Measurements from ENCODE around the gene PLD3. TPM values are rescaled to one million over a fixed set of nuclear protein-coding genes. Genes with fewer than 3 reads are reported as not detected.

PLD3 gene
- total and polyA plus RNA-seq, 5 experiments from 2014 or later: 46.5 to 98.6 (median 87.5) TPM

- Mint-ChIP-seq H3K4me1 (peaks cover 17 to 36% (median 28%) of the 10 kb centered on the region in 4 donors), H3K4me3 (no peak overlapping the region), H3K36me3 (peaks cover 0 to 21% (median 4%) of the 10 kb centered on the region in 3 donors), H3K9me3 (no peaks in the 10 kb centered on the region), H3K27me3 (no peaks in the 10 kb centered on the region), H3K27ac (peak overlapping the region in 2 of 10 donors; percentile 80 to 84)
- ATAC-seq: no peak
- no peak for DNase-seq
- POLR2A ChIA-PET: no interaction called here
These were observed 8.4 kb downstream of the PLD3 start for GRCh38 chr19:40356681-40357595.

GRCh38 chr19:40357640-40358039 lies 9.1 kb downstream of the PLD3 start:
- Mint-ChIP-seq H3K27me3 (no peaks in the 10 kb centered on the region), H3K4me1 (peaks cover 19 to 42% (median 29%) of the 10 kb centered on the region in 4 donors), H3K9me3 (no peaks in the 10 kb centered on the region), H3K27ac (peak overlapping the region in 1 of 10 donors; percentile 29), H3K4me3 (no peak overlapping the region), H3K36me3 (peaks cover 0 to 23% (median 4%) of the 10 kb centered on the region in 3 donors)
- POLR2A ChIA-PET: no interaction called here
- DNase-seq (no peak), ATAC-seq (no peak)

GRCh38 chr19:40358773-40359172 lies 10.3 kb downstream of the PLD3 start:
- POLR2A ChIA-PET: no interaction called here
- peaks cover 22 to 52% (median 36%) of the 10 kb centered on the region in 4 donors for H3K4me1 Mint-ChIP-seq

GRCh38 chr19:40360020-40360707 lies 11.7 kb downstream of the PLD3 start:
- H3K27me3 Mint-ChIP-seq: no peaks in the 10 kb centered on the region
- H3K4me1 Mint-ChIP-seq: peaks cover 22 to 58% (median 41%) of the 10 kb centered on the region in 4 donors
- H3K36me3 Mint-ChIP-seq: peaks cover 0 to 25% (median 4%) of the 10 kb centered on the region in 3 donors
- peak overlapping the region in 3 of 10 donors; percentile 15 to 78 (median 16) for H3K27ac Mint-ChIP-seq
- POLR2A ChIA-PET: no interaction called here
- H3K9me3 Mint-ChIP-seq: no peaks in the 10 kb centered on the region
- no peak overlapping the region for H3K4me3 Mint-ChIP-seq
- no peak for DNase-seq
- ATAC-seq: no peak

More at GRCh38 chr19:40358773-40359172, 10.3 kb downstream of the PLD3 start:
- H3K27ac Mint-ChIP-seq: no peak overlapping the region
- no peaks in the 10 kb centered on the region for H3K9me3 Mint-ChIP-seq
- DNase-seq (peak in 1 of 10 donors; percentile 14), ATAC-seq (no peak)
- no peaks in the 10 kb centered on the region for H3K27me3 Mint-ChIP-seq
- H3K4me3 Mint-ChIP-seq: peak overlapping the region in 1 of 10 donors; percentile 28
- H3K36me3 Mint-ChIP-seq: peaks cover 0 to 27% (median 4%) of the 10 kb centered on the region in 3 donors

- DNase-seq (no peak), ATAC-seq (no peak)
- H3K36me3 Mint-ChIP-seq: peaks cover 0 to 26% (median 4%) of the 10 kb centered on the region in 3 donors
- POLR2A ChIA-PET: no interaction called here
- no peak overlapping the region for H3K4me3 Mint-ChIP-seq
- H3K27me3 Mint-ChIP-seq: no peaks in the 10 kb centered on the region
- H3K9me3 Mint-ChIP-seq: no peaks in the 10 kb centered on the region
- peaks cover 22 to 60% (median 42%) of the 10 kb centered on the region in 4 donors for H3K4me1 Mint-ChIP-seq
- peak overlapping the region in 1 of 10 donors; percentile 16 for H3K27ac Mint-ChIP-seq
These were observed 12.3 kb downstream of the PLD3 start for GRCh38 chr19:40360708-40361241.

- no peak overlapping the region for H3K4me3 Mint-ChIP-seq
These were observed 13.7 kb downstream of the PLD3 start for GRCh38 chr19:40362160-40362559.

GRCh38 chr19:40363069-40363468 lies 14.6 kb downstream of the PLD3 start:
- DNase-seq: no peak
- Mint-ChIP-seq H3K4me3 (peak overlapping the region in 2 of 10 donors; percentile 16 to 24), H3K9me3 (no peaks in the 10 kb centered on the region)

More at GRCh38 chr19:40362160-40362559, 13.7 kb downstream of the PLD3 start:
- Mint-ChIP-seq H3K9me3 (no peaks in the 10 kb centered on the region), H3K27me3 (no peaks in the 10 kb centered on the region), H3K27ac (peak overlapping the region in 1 of 10 donors; percentile 80), H3K36me3 (peaks cover 0 to 28% (median 7%) of the 10 kb centered on the region in 3 donors), H3K4me1 (peaks cover 14 to 55% (median 31%) of the 10 kb centered on the region in 4 donors)
- ATAC-seq: no peak
- DNase-seq: no peak
- POLR2A ChIA-PET: no interaction called here

GRCh38 chr19:40365010-40365409 lies 16.5 kb downstream of the PLD3 start:
- Mint-ChIP-seq H3K9me3 (no peaks in the 10 kb centered on the region), H3K27me3 (no peaks in the 10 kb centered on the region), H3K36me3 (peaks cover 0 to 32% (median 7%) of the 10 kb centered on the region in 3 donors), H3K4me1 (peaks cover 11 to 36% (median 21%) of the 10 kb centered on the region in 4 donors), H3K4me3 (peak overlapping the region in 9 of 10 donors; percentile 33 to 65 (median 52)), H3K27ac (peak overlapping the region in 6 of 10 donors; percentile 9 to 81 (median 64))
- ATAC-seq (no peak), DNase-seq (no peak)
- POLR2A ChIA-PET: no interaction called here

More at GRCh38 chr19:40363069-40363468, 14.6 kb downstream of the PLD3 start:
- POLR2A ChIA-PET: no interaction called here
- Mint-ChIP-seq H3K36me3 (peaks cover 0 to 32% (median 8%) of the 10 kb centered on the region in 3 donors), H3K4me1 (peaks cover 14 to 47% (median 23%) of the 10 kb centered on the region in 4 donors), H3K27me3 (no peaks in the 10 kb centered on the region), H3K27ac (peak overlapping the region in 5 of 10 donors; percentile 30 to 86 (median 44))
- ATAC-seq: no peak

GRCh38 chr19:40365613-40366401 lies 17.3 kb downstream of the PLD3 start:
- ATAC-seq (peak in 1 of 2 donors; percentile 69), DNase-seq (peak in 5 of 10 donors; percentile 9 to 42 (median 13))
- H3K27me3 Mint-ChIP-seq: no peaks in the 10 kb centered on the region
- peaks cover 9 to 29% (median 19%) of the 10 kb centered on the region in 4 donors for H3K4me1 Mint-ChIP-seq
- peak overlapping the region in 8 of 10 donors; percentile 19 to 65 (median 37) for H3K4me3 Mint-ChIP-seq
- H3K36me3 Mint-ChIP-seq: peaks cover 0 to 34% (median 6%) of the 10 kb centered on the region in 3 donors
- POLR2A ChIA-PET: interaction anchor here (0.6 kb wide), 2 partner anchors 702 to 1460 kb away, joined by 3 read pairs; no protein-coding TSS in a partner anchor
- peak overlapping the region in 2 of 10 donors; percentile 47 to 76 for H3K27ac Mint-ChIP-seq
- no peaks in the 10 kb centered on the region for H3K9me3 Mint-ChIP-seq

GRCh38 chr19:40366697-40367561 lies 18.4 kb downstream of the PLD3 start:
- Mint-ChIP-seq H3K4me3 (peak overlapping the region in 1 of 10 donors; percentile 7), H3K36me3 (peaks cover 0 to 32% (median 6%) of the 10 kb centered on the region in 3 donors), H3K27ac (peak overlapping the region in 1 of 10 donors; percentile 50), H3K9me3 (no peaks in the 10 kb centered on the region), H3K4me1 (peaks cover 8 to 26% (median 18%) of the 10 kb centered on the region in 4 donors), H3K27me3 (no peaks in the 10 kb centered on the region)
- POLR2A ChIA-PET: interaction anchor here (0.6 kb wide), 1 partner anchor 700 kb away, joined by 3 read pairs; no protein-coding TSS in a partner anchor
- ATAC-seq (no peak), DNase-seq (no peak)
